ENCODE measurements around the gene EXO1. TPM values are rescaled to one million over a fixed set of nuclear protein-coding genes. Genes with fewer than 3 reads are reported as not detected.

The EXO1 gene
- polyA plus RNA-seq, 1 of the 3 experiments (the other 2 are of a cell fraction), result 3.9 TPM

- TF ChIP-seq EZH2phosphoT487 (IDR thresholded peaks at IDR 0.05; ENCODE audit: borderline replicate concordance, low read depth) (no peak), NFIC (IDR thresholded peaks at IDR 0.05; ENCODE audit: borderline replicate concordance) (no peak), NRF1 (IDR thresholded peaks at IDR 0.05; ENCODE audit: low read depth, low read length) (no peak), CTCF (IDR thresholded peaks at IDR 0.05) (no peak), TEAD4 (IDR thresholded peaks at IDR 0.05; ENCODE audit: borderline replicate concordance, insufficient read depth) (no peak), ELF1 (IDR thresholded peaks at IDR 0.05) (no peak)
Observed at GRCh38 chr1:241822846-241823245, 25.2 kb upstream of the EXO1 start (continued).

GRCh38 chr1:241823925-241824324, 24.1 kb upstream of the EXO1 start:
- H3K4me1 ChIP-seq (ENCODE audit: control insufficient read depth in 1 of 2, insufficient read depth in 2 of 2, low read depth in 1 of 2, low read length in 1 of 2), result peaks cover 0 to 10% of the 10 kb centered on the region in 2 experiments; a peak in 2 of 4 replicates
- H3K9ac ChIP-seq, result no peak overlapping the region
- no peak overlapping the region for H3K27ac ChIP-seq (ENCODE audit: low read depth in 2 of 2, low read length in 1 of 2)
- no peaks in the 10 kb centered on the region for H4K20me1 ChIP-seq (ENCODE audit: insufficient read depth)
- no peaks in the 10 kb centered on the region for H3K79me2 ChIP-seq (ENCODE audit: insufficient read depth)
- no peaks in the 10 kb centered on the region for H3F3A ChIP-seq (replicated peaks; ENCODE audit: insufficient read depth)
- no peak for DNase-seq
- CTCF ChIA-PET, result interaction anchor here (0.8 to 2.3 kb wide), 5 partner anchors 10 to 213 kb away, joined by 3 to 9 read pairs (median 3); no protein-coding TSS in a partner anchor
- H3K9me3 ChIP-seq, result no peaks in the 10 kb centered on the region
- no peaks in the 10 kb centered on the region for H3K36me3 ChIP-seq (replicated peaks in 1 of 2; ENCODE audit: control insufficient read depth in 1 of 2, insufficient read depth in 2 of 2, low read length in 1 of 2)
- 38% methylated on average over 1 of the region's 1 CpG for WGBS (ENCODE audit: low lambda C conversion rate)
- H3K4me3 ChIP-seq (ENCODE audit: low read depth in 2 of 2, low read length in 1 of 2), result no peak overlapping the region
- POLR2A ChIA-PET, result no interaction called here
- H2AFZ ChIP-seq (ENCODE audit: low read depth), result no peak overlapping the region
- no peak for TF ChIP-seq GATA2 (CRISPR knock-in tag; IDR thresholded peaks at IDR 0.05)
- no peak for TF ChIP-seq FOSL2 (IDR thresholded peaks at IDR 0.05; ENCODE audit: borderline replicate concordance, low read depth)
- no peak for TF ChIP-seq MAX (IDR thresholded peaks at IDR 0.05; ENCODE audit: low read depth)
- TF ChIP-seq IRF3 (IDR thresholded peaks at IDR 0.05; ENCODE audit: low read depth, low read length), result no peak
- no peak for TF ChIP-seq EZH2phosphoT487 (IDR thresholded peaks at IDR 0.05; ENCODE audit: borderline replicate concordance, low read depth)
- TF ChIP-seq YY1 (IDR thresholded peaks at IDR 0.05; ENCODE audit: low read depth), result no peak
- no peak for TF ChIP-seq FOXM1 (IDR thresholded peaks at IDR 0.05; ENCODE audit: low read depth)
- TF ChIP-seq MEF2A (IDR thresholded peaks at IDR 0.05; ENCODE audit: borderline replicate concordance, low read depth), result no peak
- TF ChIP-seq EP300 (IDR thresholded peaks at IDR 0.05; ENCODE audit: borderline replicate concordance in 1 of 2, low read depth in 1 of 2, low read length in 1 of 2), result no peak
- TF ChIP-seq ZBTB33 (IDR thresholded peaks at IDR 0.05; ENCODE audit: borderline replicate concordance, low read depth), result no peak
- no peaks in the 10 kb centered on the region for H3K9me2 ChIP-seq
- no peak overlapping the region for H3K4me2 ChIP-seq
- no peaks in the 10 kb centered on the region for H3K27me3 ChIP-seq (ENCODE audit: insufficient read depth)

All from SK-N-SH (cell line).